H9 (cell line): ENCODE data around the gene GATA5. TPM values are rescaled to one million over a fixed set of nuclear protein-coding genes. Genes with fewer than 3 reads are reported as not detected.

Experiments used
- DNase-seq: peaks from one replicate; pipeline ENCODE4 v3.0.0-alpha.2; 2017
- H2AFZ ChIP-seq: one replicate; pipeline ENCODE4 v1.6.1; 2013; ENCODE audit warnings: mild to moderate bottlenecking, low read length, control low read depth, moderate library complexity
- H2AK5ac ChIP-seq: 2 replicates; pipeline ENCODE4 v1.6.1; 2013; ENCODE audit warnings: low read length, control low read depth, mixed read lengths; ENCODE audit not compliant: insufficient read length
- H2BK120ac ChIP-seq: one replicate; pipeline ENCODE4 v1.6.1; 2013; ENCODE audit warnings: low read depth, mild to moderate bottlenecking, low read length, control low read depth, inconsistent platforms; ENCODE audit not compliant: poor library complexity, severe bottlenecking
- H2BK12ac ChIP-seq: 2 replicates; pipeline ENCODE4 v1.6.1; 2013; ENCODE audit warnings: low read length, control low read depth, mixed read lengths, low read depth; ENCODE audit not compliant: insufficient read length
- H2BK15ac ChIP-seq: 2 replicates; pipeline ENCODE4 v1.6.1; 2013; ENCODE audit warnings: low read depth, low read length, control low read depth
- H2BK20ac ChIP-seq: one replicate; pipeline ENCODE4 v1.6.1; 2013; ENCODE audit warnings: low read depth, mild to moderate bottlenecking, low read length, control low read depth, inconsistent platforms; ENCODE audit not compliant: poor library complexity, severe bottlenecking
- H2BK5ac ChIP-seq: 2 replicates; pipeline ENCODE4 v1.6.1; 2013; ENCODE audit warnings: low read length, control low read depth, mixed read lengths; ENCODE audit not compliant: insufficient read length
- H3K14ac ChIP-seq: 2 replicates; pipeline ENCODE4 v1.6.1; 2013; ENCODE audit warnings: low read length, control low read depth; ENCODE audit not compliant: insufficient read depth
- H3K18ac ChIP-seq: 2 replicates; pipeline ENCODE4 v1.6.1; 2013; ENCODE audit warnings: low read depth, mild to moderate bottlenecking, mixed read lengths, low read length, control low read depth; ENCODE audit not compliant: insufficient read length
- H3K23ac ChIP-seq: 2 replicates; pipeline ENCODE4 v1.6.1; 2013; ENCODE audit warnings: low read length, control low read depth, mixed read lengths, low read depth; ENCODE audit not compliant: insufficient read length
- H3K23me2 ChIP-seq: 2 replicates; pipeline ENCODE4 v1.6.1; 2013; ENCODE audit warnings: low read depth, mild to moderate bottlenecking, mixed read lengths, low read length, control low read depth; ENCODE audit not compliant: insufficient read length, poor library complexity, severe bottlenecking
- H3K27ac ChIP-seq: 2 replicates; pipeline ENCODE4 v1.5.1; 2013; ENCODE audit warnings: low read length, control low read depth, mixed read lengths, low read depth; ENCODE audit not compliant: insufficient read length
- H3K27me3 ChIP-seq: 2 replicates; pipeline ENCODE4 v1.6.1; 2013; ENCODE audit warnings: low read length, control low read depth, inconsistent platforms; ENCODE audit not compliant: insufficient read depth
- H3K4ac ChIP-seq: 2 replicates; pipeline ENCODE4 v1.6.1; 2013; ENCODE audit warnings: low read depth, mild to moderate bottlenecking, control low read depth, inconsistent platforms, low read length, moderate library complexity
- H3K4me1 ChIP-seq: 2 replicates; pipeline ENCODE4 v1.6.1; 2013; ENCODE audit warnings: low read length, control low read depth, inconsistent platforms; ENCODE audit not compliant: insufficient read depth
- H3K4me2 ChIP-seq: 2 replicates; pipeline ENCODE4 v1.6.1; 2013; ENCODE audit warnings: low read length, control low read depth, mixed read lengths; ENCODE audit not compliant: insufficient read length, insufficient read depth
- H3K56ac ChIP-seq: 2 replicates; pipeline ENCODE4 v1.6.1; 2013; ENCODE audit warnings: low read depth, mild to moderate bottlenecking, mixed read lengths, low read length, control low read depth; ENCODE audit not compliant: insufficient read length
- H3K79me1 ChIP-seq: 2 replicates; pipeline ENCODE4 v1.6.1; 2013; ENCODE audit warnings: low read depth, mild to moderate bottlenecking, moderate library complexity, low read length, control low read depth, inconsistent platforms; ENCODE audit not compliant: insufficient read depth, poor library complexity, severe bottlenecking
- H3K79me2 ChIP-seq: 2 replicates; pipeline ENCODE4 v1.6.1; 2013; ENCODE audit warnings: low read length, control low read depth, inconsistent platforms; ENCODE audit not compliant: insufficient read depth
- H3K9ac ChIP-seq: 2 replicates; pipeline ENCODE4 v1.6.1; 2013; ENCODE audit warnings: low read length, control low read depth, mixed read lengths; ENCODE audit not compliant: insufficient read length; ENCODE audit errors: extremely low read depth
- H3K9me3 ChIP-seq: one replicate; pipeline ENCODE4 v1.6.1; 2013; ENCODE audit warnings: low read depth, low read length, inconsistent platforms; ENCODE audit not compliant: control insufficient read depth
- H3T11ph ChIP-seq: one replicate; pipeline ENCODE4 v1.6.1; 2013; ENCODE audit warnings: mild to moderate bottlenecking, low read length, control low read depth, inconsistent platforms
- H4K20me1 ChIP-seq: one replicate; pipeline ENCODE4 v1.6.1; 2013; ENCODE audit not compliant: control insufficient read depth, insufficient read length, insufficient read depth
- H4K5ac ChIP-seq: 2 replicates; pipeline ENCODE4 v1.6.1; 2013; ENCODE audit warnings: low read depth, mild to moderate bottlenecking, mixed read lengths, low read length, control low read depth; ENCODE audit not compliant: insufficient read length
- H4K8ac ChIP-seq: replicated peaks from 2 replicates; pipeline ENCODE4 v1.6.1; 2013; ENCODE audit warnings: low read length, control low read depth, mixed read lengths, low read depth; ENCODE audit not compliant: insufficient read length
- H4K91ac ChIP-seq: 2 replicates; pipeline ENCODE4 v1.6.1; 2013; ENCODE audit warnings: low read depth, mild to moderate bottlenecking, moderate library complexity, mixed read lengths, low read length, control low read depth; ENCODE audit not compliant: insufficient read length
- H3K27ac Mint-ChIP-seq, 3 experiments: 2 replicates in 2 of 3; 3 replicates in 1 of 3; pipeline ENCODE4 v1.8.0; 2020 to 2021; ENCODE audit warnings: mixed read lengths in 3 of 3, mild to moderate bottlenecking in 1 of 3, moderate library complexity in 1 of 3
- H3K27me3 Mint-ChIP-seq: 2 replicates; pipeline ENCODE4 v1.8.0; 2021; ENCODE audit warnings: low read depth, mild to moderate bottlenecking, moderate library complexity, mixed read lengths
- H3K36me3 Mint-ChIP-seq, 3 experiments: 2 replicates in 2 of 3; 3 replicates in 1 of 3; pipeline ENCODE4 v1.8.0; 2020 to 2021; ENCODE audit warnings: low read depth in 3 of 3, mixed read lengths in 3 of 3; ENCODE audit not compliant: insufficient read depth in 1 of 3
- H3K4me1 Mint-ChIP-seq, 2 experiments: 2 replicates each; pipeline ENCODE4 v1.8.0; 2020; ENCODE audit warnings: mixed read lengths in 2 of 2
- H3K4me3 Mint-ChIP-seq, 2 experiments: 2 replicates in 1 of 2; 3 replicates in 1 of 2; pipeline ENCODE4 v1.8.0; 2020 to 2021; ENCODE audit warnings: mild to moderate bottlenecking in 2 of 2, mixed read lengths in 2 of 2, moderate library complexity in 1 of 2
- H3K9me3 Mint-ChIP-seq, 2 experiments: 2 replicates in 1 of 2; 3 replicates in 1 of 2; pipeline ENCODE4 v1.8.0; 2020; ENCODE audit warnings: mild to moderate bottlenecking in 2 of 2, mixed read lengths in 2 of 2, moderate library complexity in 1 of 2
- CTCF ChIP-seq: fragments of 200-600 bp; sonication (generic); conservative IDR thresholded peaks from 3 replicates; pipeline ENCODE4 v1.8.0; 2021; ENCODE audit warnings: antibody characterized with exemption, mild to moderate bottlenecking
- WGBS: extraction: QIAGEN DNeasy Blood & Tissue Kit; methylation state at CpG from one replicate; pipeline ENCODE4 v1.1.7; 2013; ENCODE audit warnings: missing lambda C conversion rate, low lambda C conversion rate, mixed read lengths; ENCODE audit not compliant: insufficient read length; ENCODE audit errors: extremely low coverage; 5-methylcytosine and 5-hydroxymethylcytosine counted together
- total RNA-seq: library from RNA; stranded (reverse); gene quantifications from 2 replicates; pipeline ENCODE4 v1.2.1, GENCODE V29; 2021

Gene GATA5
- total RNA-seq, 1 experiment from 2014 or later: 0.24 TPM

GRCh38 chr20:62519826-62520225, 44.0 kb upstream of the GATA5 start:
- H3K4me2 ChIP-seq: no peak overlapping the region
- no peak overlapping the region for H2BK5ac ChIP-seq
- no peaks in the 10 kb centered on the region for H3K23me2 ChIP-seq
- no peak overlapping the region for H2BK20ac ChIP-seq
- H3K9me3 ChIP-seq: no peaks in the 10 kb centered on the region
- no peaks in the 10 kb centered on the region for H3K36me3 Mint-ChIP-seq
- no peak overlapping the region for H3K14ac ChIP-seq
- no peak overlapping the region for H3K18ac ChIP-seq
- no peak overlapping the region for H3K4ac ChIP-seq
- no peak overlapping the region for H3K56ac ChIP-seq
- no peak overlapping the region for H4K5ac ChIP-seq
- no peaks in the 10 kb centered on the region for H4K20me1 ChIP-seq
- DNase-seq: no peak
- H4K91ac ChIP-seq: no peak overlapping the region
- H2BK15ac ChIP-seq: no peak overlapping the region
- H3K4me3 Mint-ChIP-seq: no peak overlapping the region
- no peak overlapping the region for H3T11ph ChIP-seq
- no peak overlapping the region for H3K9ac ChIP-seq
- no peak overlapping the region for H2BK120ac ChIP-seq
- TF ChIP-seq CTCF: no peak
- no CpG with 5 or more reads among the region's 13 CpGs for WGBS
- no peaks in the 10 kb centered on the region for H3K9me3 Mint-ChIP-seq
- H2AK5ac ChIP-seq: no peak overlapping the region
- no peak overlapping the region for H2BK12ac ChIP-seq
- peaks cover 9 to 17% of the 10 kb centered on the region in 2 experiments for H3K4me1 Mint-ChIP-seq
- no peak overlapping the region for H3K27ac ChIP-seq
- no peak overlapping the region for H4K8ac ChIP-seq
- H3K27ac Mint-ChIP-seq: no peak overlapping the region
- H3K79me2 ChIP-seq: no peaks in the 10 kb centered on the region
- no peaks in the 10 kb centered on the region for H3K27me3 ChIP-seq
- no peaks in the 10 kb centered on the region for H3K79me1 ChIP-seq
- no peaks in the 10 kb centered on the region; the same call in 1 of the 2 replicates for H3K4me1 ChIP-seq
- H3K23ac ChIP-seq: no peak overlapping the region
- H3K27me3 Mint-ChIP-seq: peaks cover 6% of the 10 kb centered on the region; the same call in 1 of the 2 replicates
- no peak overlapping the region for H2AFZ ChIP-seq
